ENCODE data around the gene CUL4A.
"Not testable (repeated sequence)": the region's sequence is repeated elsewhere in the genome, so short reads cannot be mapped to it uniquely, and the experiment has no call there.

CUL4A gene

DNA sequence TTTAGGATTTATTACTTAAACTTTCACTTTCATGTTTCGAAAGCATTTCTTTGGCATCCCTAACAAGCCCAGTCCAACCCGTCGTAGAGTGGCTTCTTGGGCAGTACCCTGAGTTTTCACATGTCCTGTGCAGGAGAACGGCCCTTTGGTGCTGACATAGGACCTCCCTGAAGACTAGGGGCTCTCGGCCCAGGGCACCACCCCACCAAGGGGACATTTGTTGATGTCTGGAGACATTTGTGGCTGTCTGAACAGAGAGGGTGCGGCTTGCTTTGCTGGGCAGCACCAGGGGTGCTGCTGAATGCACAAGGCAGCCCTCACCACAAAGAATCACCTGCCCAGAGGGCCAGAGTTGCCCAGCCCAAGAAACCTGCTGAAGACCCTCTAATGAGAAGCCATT, 30.6 kb downstream of the CUL4A start:
- no peak for DNase-seq

DNA sequence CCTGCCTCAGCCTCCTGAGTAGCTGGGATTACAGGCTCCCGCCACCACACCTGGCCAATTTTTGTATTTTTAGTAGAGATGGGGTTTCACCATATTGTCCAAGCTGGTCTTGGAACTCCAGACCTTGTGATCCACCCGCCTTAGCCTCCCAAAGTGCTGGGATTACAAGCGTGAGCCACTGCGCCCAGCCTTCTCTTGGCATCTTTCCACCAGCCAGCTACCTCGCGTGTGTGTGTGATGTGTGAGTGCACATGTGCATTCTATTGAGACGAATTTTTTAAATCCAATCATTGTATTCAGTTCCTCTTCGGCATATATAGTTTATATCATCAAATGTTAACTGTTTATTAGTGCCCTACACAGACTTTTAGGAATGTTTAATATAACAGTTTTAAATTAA, 32.2 kb downstream of the CUL4A start:
- DNase-seq: not testable (repeated sequence)

DNA sequence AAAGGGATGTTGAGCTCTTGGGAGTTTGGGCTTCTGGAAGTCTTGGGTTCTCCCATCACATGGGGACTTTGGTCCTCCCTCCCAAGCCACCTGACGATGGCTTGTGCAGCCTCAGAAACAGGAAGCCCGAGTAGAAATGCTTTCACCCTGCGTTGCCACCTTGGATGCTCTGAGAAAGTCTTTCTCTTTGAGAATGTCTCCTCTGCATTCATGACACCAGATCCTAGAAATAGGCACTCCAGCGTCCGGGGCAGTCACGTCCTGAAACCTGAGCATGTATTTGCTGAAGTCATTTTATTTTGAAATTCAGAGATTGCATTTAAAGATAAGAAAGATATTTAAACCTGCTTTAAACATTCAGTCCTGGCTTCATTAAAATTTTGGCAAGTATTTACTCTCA, 34.4 kb downstream of the CUL4A start:
- DNase-seq: no peak

DNA sequence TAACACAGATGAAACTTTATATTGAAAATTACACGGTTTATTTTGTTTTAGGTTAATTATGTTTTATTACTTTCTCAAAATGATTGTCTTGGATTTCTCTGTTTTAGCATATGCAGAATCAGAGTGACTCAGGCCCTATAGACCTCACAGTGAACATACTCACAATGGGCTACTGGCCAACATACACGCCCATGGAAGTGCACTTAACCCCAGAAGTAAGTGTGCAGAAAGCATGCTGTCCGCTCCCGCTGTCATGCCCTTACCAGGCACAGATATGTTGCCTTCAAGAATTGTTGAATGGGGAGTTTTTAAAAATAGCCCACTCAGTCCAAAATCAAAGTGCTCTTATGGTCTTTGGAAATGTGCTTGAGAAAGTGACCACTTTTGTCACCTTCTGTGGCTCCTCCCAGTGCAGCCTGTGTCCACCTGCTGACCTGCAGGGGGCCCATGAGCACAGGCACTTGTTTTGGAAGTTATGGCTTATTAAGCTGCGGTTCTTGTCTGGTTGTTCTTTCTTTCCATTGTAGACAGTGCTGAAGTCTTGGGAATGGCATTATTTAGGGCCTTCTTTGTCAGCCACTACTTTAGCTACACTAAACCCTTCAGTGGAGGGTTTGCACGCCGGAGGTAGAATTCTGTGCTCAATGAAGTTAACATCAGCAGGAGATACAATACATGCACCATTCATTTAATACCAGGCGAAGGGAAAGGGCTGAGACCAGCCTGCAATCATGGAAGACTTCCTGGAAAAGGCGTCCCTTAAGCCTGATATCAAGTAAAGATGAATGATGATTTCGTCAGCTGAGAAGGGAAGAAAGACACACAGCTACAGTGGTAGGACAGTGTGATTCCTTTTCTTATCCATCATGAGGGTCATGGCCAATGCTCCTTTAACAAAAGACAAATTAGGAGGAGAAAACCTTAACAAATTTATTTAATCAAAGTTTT, 36.7 kb downstream of the CUL4A start:
- no peak for DNase-seq

DNA sequence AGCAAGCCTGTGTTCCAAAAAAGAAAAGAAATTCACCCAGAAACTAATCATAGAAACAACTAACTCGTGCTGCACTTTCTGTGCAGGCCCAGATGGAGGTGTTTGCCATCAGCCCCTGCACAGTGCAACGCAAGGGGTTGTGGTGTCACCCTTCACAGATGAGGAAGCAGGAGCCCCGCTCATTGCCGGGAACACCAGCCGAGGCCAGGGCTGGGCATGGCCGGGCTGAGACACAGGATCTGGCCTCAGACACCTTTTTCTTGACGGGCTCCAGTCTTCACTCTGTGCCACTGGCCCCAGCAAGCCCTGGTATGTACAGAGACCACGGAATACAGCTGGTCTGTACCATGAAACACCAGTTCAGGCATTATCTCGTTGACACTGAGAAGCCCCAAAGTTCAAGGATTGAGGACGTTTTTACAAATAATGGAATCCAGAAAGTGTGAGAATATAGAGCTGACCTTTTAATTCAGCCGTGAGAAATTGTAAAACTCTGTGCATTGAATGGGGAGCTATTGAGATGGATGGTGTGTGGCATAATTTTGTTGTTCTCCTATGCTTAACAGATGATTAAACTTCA, 43.2 kb downstream of the CUL4A start:
- DNase-seq: no peak

DNA sequence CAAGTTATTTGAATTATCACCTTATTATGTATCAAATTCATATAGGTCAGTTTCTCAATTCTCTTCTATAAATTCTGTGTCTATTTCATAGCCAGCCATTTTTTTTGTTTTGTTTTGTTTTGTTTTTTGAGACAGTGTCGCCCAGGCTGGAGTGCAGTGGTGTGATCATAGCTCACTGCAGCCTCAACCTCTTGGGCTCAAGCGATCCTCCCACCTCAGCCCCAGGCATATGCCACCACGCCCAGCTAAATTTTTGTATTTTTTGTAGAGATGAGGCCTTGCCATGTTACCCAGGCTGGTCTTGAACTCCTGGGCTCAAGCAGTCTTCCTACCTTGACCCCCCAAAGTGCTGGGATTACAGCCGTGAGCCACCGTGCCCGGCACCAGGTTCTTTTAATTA, 48.5 kb downstream of the CUL4A start:
- not testable (repeated sequence) for DNase-seq

DNA sequence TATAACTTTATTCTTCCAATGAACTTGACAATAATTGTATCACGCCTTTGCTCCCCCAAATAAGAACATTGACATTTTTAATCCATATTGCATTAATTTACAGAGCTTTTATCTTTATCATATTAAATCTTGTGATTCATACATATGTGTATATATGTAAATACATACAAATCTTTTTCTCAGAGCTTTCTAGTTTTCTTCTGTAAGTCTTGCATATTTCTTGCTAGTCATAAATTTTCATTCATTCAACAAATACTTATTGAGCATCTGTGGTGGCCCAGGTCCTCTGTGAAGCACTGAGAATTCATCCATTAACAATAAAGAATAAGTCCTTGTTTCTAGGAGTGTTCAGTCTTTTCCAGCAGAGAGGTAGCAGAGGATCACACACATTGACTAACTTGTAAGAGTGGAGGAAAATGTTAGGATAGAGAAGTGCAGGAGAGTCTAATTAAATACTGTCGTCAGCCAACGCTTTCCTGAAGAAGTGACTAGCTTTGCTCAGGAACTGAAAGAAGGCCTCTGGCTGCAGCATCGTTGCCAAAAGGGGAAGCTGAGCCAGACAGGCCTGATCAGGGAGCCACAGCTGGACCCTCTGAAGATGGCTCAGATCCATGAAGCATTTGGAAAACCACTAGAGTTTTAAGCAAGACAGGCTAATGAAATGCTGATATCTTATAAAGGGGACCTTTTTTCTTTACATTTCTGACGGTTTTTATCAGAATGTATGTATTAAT, 49.1 kb downstream of the CUL4A start:
- DNase-seq: no peak

DNA sequence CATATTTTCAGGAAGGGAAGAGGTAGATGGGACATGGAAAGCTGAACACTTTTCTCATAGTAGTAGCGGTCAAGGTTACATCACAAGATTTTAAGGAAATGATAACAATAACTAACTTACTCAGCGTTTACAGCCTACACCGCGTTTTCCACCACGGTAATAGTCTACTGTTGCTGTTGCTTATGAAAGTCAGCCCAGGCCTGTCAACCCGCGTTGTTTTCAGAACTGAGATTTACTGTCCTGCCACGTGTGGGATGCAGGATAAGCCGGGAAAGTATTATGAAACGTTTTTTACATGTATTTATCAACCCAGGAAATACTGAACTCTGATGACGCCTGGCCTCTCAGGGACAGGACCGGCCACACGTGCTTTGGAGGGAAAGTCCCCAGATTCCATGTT, 51.6 kb downstream of the CUL4A start:
- no peak for DNase-seq

DNA sequence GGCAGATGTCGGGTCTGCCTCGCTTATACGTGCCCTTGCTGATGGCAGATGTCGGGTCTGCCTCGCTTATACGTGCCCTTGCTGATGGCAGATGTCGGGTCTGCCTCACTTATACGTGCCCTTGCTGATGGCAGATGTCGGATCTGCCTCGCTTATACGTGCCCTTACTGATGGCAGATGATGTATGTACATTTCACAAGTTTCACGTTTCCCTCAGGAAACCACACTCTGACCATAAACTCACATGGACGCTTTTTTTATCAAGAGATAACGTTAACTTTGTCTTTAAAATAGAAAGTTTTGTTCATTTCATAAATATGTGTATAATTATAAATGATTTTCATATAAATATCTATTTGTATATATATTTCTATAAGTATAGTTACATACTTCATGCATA, 53.6 kb downstream of the CUL4A start:
- DNase-seq: not testable (repeated sequence)

DNA sequence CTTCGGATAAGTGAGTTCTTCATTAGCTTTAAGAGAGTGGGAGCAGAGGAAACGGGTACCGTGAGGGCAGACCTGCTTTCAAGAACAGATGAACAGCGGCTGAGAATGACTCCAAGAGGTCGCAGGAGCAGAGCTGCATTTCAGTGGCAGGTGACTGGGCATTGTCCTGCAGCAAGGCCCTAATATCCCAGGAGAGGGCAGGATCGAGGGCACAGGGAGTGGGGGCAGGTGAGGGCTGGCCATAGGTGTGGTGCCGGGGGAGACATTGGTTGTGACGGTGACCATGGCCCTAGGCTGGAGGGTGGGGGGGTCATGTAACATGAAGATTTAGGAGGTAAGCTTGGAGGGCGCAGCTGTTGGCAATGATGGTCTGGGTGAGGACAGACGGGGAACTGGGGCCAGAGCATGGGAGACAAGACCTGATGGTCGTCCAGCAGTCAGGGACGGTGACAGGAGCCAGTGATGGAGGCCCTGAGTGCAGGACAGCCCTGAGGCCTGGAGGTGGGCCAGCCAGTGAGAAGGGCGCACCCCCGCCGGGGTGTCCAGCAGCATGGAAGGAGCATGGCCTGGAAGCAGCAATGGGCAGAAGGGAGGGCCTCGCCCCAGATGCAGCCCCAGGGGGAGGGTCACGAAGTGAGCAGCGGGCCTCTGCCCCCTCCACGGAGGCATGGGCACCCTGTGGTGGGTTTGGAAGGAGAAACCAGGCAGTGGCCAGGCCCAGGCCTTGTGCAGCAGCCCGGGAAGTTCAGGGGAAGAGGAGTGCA, 58.4 kb downstream of the CUL4A start:
- DNase-seq: no peak

DNA sequence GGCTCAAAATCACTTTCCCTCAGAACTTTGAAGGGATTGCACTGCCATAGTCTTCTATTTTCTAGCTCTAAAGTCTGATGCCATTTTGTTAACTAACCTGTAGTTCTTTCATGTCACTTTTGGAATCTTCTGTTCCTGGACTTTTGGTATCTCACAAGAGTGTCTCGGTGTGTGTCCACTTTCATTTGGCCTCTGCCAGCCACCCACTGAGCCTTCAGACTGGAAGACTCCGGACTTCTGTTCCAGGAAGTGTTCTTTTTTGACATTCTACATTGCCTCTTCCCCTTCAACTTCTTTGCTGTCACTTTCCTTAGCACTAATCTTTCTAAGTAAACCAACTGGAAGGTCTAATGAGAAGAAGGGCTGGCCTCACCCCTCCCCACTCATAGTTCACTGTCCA, 62.6 kb downstream of the CUL4A start:
- DNase-seq: no peak

DNA sequence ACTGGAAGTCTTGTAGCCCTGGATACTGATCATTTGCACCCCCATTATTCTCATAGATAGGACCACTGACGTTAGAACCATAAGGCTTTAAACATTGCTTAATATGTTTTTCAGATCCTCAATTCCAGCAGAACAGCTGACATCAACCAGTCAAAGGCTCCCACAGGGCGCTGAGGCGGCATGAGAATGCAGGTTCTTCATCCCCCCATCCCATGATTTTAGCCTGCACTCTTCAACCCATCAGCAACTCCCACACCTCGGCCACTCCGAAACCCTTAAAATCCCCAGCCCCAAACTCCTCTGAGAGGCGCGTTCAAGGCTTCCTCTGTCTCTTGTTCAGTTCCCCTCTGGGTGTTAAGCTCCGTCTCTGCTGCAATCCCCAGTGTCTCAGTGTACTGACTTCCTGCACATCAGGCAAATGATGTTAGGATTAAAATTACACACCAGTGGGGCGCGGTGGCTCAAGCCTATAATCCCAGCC, 63.3 kb downstream of the CUL4A start:
- DNase-seq: no peak

DNA sequence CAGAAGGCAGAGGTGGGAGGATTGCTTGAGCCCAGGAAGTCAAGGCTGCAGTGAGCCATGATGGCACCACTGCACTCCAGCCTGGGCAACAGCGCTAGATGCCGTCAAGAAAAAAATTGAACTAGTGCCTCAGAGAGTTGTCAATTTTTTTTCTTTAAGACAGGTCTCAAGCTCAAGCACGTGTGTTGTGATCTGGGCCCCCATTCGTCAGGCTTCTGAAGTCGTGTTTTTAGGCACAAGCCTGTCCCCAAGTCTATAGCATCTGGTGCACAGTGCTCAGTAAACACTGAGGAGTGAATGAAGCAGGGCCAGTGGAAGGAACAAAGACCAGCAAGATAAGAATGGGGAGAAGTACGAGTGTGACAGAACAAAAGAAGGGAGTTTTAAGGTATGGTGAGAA, 63.9 kb downstream of the CUL4A start:
- DNase-seq: no peak

DNA sequence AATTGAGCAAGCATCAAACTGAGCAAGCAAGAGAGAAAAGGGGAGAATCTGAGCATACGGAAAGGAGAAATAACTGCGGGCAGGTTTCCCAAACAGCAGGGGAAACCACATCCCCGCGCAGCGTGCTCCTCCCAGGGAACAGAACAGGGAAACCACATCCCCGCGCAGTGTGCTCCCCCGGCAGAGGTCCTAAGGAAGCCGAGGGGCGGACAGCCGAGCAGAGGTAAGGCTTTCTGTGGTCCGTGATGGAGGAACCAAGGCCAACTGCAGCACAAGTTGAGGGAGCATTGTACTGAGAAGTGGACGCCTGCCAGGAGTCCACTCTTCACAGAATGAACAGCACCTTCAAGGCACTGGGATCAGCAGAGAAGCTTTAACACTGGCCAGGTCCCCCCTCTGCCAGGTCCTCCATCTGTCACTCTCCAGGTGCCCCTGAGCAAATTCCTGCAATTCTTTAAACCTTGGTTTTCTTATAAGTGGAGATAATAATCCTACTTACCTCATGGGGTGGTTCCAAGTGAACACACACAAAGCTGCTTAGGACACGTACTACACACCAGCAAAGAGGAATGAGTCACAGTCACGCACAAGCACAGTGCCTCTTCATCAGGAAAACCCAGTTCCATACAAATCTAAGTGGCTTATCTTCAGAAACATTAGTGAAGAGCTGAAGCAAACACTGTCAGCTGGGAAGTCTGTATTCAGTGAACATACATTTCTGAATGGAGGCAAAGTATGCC, 64.6 kb downstream of the CUL4A start:
- no peak for DNase-seq

DNA sequence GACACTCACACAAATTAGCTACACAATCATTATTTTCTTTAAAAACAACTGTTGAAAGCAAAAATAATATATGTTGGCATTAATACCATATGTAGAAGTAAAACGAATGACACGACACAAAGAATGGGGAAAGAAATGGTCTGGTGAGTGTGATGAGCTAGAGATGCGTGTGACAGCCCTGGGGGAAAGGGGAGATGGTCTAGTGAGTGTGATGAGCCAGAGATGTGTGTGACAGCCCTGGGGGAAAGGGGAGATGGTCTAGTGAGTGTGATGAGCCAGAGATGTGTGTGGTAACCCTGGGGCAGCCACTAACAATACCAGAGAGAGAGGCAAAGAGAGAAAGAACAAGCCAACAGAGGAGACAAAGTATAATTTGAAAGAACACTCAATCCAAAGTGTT, 65.3 kb downstream of the CUL4A start:
- no peak for DNase-seq

DNA sequence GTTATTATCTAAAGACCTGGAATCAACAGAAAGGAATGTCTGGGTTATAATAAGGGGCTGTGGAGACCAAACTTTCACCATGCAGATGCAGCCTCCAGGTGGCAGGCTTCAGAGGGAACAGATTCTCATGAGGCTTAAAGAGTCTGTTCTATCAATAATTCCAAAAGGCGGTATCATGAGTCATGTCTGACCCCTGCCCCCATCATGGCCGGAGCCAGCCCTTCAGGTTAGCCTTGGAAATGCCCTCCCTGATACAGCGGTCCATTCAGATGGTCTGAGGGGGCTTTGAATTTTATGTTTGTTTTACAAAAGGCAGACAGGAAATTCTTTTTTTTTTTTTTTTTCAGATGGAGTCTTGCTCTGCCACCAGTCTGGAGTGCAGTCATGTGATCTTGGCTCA, 66.0 kb downstream of the CUL4A start:
- DNase-seq: no peak

DNA sequence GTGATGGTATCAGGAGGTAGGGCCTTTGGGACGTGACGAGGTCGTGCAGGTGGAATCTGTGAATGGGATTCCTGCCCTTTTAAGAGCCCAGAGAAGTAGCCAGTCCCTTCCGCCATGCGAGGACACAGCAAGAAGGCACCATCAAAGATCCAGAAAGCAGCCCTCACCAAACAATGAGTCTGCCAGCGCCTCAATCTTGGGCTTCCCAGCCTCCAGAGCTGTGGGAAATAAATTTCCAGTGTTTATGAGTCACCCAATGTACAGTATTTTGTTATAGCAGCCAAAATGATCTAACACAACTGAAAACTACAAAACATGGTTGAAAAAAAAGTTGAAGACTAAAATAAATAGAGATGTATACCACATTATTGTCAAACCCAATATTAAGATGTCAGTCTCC, 70.7 kb downstream of the CUL4A start:
- no peak for DNase-seq

DNA sequence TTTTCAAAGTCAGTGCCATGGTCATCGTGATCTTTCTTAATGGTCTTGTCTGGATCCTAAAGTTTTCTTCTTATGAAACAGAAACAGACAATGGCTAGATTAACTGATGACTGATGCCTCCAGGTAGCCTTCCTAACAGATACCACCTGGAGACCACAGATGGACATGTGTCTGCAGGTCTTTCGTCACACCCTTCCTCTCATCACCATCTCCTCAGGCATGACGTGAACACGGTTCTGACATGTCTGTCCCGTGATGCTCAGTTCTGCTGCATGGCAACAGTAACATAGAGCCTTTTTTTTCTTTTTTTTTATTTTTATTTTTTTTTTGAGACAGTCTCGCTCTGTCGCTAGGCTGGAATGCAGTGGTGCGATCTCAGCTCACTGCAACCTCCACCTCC, 74.5 kb downstream of the CUL4A start:
- DNase-seq: no peak

DNA sequence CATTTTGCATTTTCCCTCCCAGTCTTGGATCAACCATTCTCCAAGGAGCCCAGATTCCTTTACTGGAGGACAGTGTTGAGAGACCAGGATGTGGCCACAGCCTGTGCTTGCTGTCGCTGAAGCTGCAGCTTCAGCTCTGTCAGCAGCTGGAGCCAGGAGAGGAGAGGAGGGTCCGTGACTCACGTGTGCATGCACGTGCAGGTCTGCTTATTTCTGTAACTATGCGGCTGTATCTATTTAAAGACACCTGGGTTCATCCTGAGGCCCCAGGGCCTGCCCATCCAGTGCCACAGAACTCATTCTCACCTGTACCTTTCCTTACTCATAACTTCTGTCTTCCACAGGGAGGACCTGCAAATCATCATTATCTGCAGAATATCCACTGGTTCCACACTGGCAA, 79.5 kb downstream of the CUL4A start:
- no peak for DNase-seq

DNA sequence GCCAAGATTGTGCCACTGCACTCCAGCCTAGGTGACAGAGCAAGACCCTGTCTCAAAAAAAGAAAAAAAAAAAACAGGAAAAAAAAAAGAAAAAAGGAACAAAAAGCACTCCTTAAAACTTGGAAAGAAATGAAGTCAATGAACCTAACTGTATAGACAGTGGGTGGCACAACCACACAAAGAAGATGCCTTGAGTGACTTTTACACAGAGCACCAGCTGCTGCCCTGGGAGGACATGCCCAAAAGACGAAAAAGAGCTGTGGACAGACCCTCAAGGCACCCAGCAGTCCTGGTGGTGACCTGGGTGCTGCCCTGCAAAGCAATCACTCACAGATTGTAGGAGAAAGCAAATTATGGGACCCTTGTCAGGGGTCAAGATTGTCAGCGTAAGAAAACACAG, 81.7 kb downstream of the CUL4A start:
- no peak for DNase-seq

DNA sequence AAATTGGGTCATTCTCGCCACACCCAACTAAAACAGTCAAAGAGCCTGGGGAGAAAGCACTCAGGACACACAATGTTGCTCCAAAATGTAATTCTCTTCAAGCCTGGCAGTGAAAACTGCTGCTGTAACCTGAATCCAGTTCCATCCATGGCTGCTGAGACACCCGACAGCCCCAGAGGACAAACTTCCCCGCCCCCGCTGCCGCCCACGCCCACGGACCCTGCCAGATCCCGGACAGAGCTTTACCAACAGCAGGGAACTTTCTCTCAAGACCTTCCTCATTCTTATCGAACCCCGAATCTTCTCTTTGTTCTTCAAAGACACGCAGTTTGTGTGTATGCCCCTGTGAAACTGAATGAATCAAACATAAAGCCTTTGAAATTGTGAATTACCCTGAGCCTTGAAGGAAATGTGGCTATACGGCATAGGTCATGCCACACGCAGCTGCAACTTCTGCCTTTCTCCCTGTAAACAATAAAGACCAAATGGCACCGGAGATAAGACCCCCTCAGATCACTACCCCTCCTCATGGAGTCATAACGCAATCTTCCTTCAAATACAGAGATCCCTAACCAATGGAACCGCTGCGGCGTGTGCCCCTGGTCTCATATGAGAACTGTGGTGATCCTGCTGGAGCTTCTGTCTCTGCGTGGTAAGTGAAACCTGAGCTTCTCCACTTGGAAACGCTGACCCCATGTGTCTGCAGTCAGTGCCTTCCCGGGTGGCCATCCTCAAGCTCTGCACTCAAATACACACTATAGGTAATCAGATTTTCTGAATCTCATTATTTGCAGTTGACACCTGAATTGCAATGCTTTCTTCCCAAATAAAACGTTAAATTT, 82.8 kb downstream of the CUL4A start:
- DNase-seq: no peak

Data from activated CD8-positive, alpha-beta memory T cell treated with anti-CD3 and anti-CD28 coated beads, Interleukin-2, amount 50 U/mL, for 48 hours (primary cell).